Measurements from ENCODE around the gene PAGR1.
A peak's percentile ranks its signal among the peaks of the same experiment; 100 is the strongest.
"Not testable (repeated sequence)": the region's sequence is repeated elsewhere in the genome, so short reads cannot be mapped to it uniquely, and the experiment has no call there.

The PAGR1 gene

DNA sequence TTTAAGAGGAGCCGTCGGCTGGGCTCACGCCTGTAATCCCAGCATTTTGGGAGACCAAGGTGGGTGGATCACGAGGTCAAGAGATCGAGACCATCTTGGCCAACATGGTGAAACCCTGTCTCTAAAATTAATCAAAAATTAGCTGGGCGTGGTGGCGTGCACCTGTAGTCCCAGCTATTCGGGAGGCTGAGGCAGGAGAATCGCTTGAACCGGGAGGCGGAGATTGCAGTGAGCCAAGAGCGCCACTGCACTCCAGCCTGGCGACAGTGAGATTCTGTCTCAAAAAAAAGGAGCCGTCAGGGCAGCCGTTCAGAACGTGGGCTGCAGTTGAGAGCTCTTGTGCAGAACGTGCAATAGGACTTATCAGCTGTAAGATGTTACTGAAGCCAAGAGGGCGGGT, 22.8 kb upstream of the PAGR1 start:
- DNase-seq = not testable (repeated sequence)

DNA sequence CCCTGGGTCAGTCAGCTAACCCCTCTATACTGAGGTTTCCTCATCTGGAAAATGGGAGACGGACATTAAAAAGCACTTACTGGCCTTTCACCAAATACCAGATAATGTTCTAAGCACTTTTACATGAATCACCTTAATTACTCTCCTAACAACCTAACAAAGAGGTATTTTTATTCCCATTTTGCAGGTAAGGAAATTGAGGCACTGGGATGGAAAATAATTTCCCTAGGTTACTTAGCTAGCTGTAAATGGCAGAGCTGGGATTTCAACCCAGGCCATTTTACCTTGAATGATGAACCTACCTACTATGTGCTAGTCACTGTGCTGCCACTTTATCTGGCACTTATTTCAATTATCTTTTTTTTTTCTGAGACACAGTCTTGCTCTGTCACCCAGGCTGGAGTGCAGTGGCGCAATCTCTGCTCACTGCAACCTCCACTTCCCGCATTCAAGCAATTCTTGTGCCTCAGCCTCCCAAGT, 21.7 kb upstream of the PAGR1 start:
- no peak for DNase-seq

DNA sequence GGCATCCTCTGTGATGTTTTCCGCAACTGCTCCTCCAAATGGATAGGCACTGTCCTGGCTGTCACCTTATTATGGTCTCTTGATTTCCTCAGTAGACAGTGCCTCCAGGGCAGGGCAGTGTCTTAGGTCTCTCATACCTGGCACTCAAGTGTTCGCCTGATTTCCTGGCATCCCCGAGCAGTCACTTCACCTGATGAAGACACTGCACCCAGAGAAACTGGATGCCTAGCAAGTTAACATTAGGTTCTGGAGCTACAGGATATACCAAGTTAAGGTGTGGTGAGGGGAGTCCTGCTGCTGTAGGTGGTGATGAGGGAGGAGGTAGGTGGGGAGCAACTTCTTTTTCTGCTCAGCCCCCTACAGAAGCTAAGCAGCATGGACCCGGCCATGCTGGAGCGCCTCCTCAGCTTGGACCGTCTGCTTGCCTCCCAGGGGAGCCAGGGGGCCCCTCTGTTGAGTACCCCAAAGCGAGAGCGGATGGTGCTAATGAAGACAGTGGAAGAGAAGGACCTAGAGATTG, 13.5 kb upstream of the PAGR1 start:
- DNase-seq = no peak

DNA sequence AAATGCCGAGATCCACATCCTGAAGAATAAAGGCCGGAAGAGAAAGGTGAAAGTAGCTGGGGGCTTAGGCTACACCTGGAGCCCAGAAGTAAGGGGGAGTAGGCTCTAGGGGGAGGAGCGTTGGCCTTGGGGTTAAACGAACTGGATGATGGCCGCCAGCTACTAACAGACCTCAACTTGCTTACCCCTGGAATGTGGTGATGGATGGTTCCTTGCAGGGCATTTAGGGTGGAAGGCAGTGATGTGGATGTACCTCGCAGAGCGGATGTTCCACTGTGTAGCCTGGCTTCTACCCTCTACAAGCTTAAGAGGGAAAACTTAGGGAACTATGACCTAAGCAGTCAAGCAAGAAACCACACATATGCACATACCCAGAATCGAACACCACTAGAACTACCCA, 11.9 kb upstream of the PAGR1 start:
- no peak for DNase-seq

DNA sequence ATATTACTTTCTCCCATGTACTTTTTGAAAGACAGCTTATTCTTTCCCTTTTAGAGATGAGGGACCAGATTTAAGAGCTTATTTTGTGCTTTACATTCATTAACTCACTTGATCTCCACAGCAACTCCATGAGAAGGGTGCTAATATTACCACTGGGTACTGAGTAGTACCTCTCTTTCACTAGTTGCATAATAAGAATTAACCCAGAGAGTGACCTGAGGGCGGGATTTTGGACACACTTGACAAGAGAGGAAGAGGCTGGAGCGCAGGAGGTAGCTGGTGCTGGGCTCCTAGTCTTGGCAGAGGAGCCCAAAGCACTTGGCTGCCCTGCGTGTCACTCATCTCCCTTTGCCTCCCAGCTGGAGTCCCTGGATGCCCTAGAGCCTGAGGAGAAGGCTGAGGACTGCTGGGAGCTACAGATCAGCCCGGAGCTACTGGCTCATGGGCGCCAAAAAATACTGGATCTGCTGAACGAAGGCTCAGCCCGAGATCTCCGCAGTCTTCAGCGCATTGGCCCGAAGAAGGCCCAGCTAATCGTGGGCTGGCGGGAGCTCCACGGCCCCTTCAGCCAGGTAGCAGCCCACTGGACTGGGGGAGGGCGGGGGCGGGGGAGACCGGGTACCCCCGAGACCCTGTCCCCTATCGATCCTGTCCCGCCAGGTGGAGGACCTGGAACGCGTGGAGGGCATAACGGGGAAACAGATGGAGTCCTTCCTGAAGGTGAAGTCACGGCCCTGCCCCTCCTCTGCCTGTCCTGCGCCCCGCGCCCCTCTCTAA, 11.3 kb upstream of the PAGR1 start:
- no peak for DNase-seq

DNA sequence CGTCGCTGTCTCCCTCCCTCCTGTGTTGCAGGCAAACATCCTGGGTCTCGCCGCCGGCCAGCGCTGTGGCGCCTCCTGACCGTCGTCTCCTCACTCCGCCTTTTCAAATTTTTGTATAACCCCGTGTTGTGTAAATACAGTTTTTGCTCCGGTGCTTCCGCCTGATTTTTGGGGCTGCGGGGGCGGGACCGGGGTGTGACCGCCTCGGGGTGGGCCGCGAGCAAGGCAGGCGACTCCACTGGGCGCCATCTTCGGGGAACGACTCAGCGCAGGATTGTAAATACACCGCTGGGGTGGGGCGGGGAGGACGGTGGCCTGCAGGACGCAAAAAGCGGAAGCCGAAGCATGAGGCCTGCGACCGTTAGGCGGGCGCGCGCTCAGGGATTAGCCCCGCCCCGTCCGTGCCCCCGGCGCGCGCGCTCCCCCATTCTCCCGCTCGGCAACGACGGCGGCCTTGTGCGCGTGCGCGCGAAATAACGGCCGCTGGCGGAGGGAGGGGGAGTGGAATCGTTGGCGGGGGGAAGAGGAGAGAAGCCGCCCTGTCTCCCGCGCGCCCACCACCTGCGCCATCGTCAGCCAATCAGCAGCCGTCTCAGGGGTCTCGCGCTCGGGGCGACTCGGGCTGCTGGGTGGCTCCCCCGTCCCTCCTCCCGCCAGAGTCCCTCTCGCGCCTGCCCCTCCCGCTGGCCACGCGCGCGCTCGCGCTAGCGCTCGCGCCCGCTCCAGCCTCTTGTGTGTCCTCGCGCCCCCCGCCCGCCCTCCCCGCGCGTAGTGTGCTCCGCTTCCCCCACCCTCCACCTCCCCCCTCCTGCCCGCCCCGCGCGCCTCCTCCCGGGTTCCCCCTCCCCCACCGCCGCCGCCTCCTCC, 10.5 kb upstream of the PAGR1 start:
- peak; percentile 79 for DNase-seq

DNA sequence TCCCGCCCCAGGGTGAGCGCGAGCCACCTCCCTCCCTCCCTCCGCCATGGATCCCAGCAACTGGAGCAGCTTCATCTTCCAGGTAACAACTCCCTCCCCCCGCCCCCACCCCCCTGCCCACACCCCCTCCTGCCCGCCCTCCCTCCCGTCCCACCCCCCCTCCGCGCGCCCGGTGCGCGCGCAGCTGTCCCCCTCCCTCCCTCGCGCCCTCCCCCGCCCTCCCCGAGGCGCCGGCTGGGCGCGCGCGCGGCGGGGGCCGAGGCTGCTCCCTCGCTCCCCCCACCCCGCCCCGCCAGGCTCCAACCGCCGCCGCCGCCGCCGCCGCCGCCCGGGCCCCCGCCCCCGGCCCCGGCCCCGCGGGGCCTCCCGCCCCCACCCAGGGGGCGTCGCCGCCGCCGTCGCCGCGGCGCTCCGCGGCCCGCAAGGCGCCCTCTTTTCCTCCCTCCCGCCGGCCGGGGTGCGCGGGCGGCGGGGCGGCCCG, 9.8 kb upstream of the PAGR1 start, which contains the start of gene MAZ:
Gene MAZ (plus strand): TSS at position 431 of the 481 bp plus-strand sequence. CDS start 173 bp downstream, outside the sequence.
- peak; percentile 79 for DNase-seq

DNA sequence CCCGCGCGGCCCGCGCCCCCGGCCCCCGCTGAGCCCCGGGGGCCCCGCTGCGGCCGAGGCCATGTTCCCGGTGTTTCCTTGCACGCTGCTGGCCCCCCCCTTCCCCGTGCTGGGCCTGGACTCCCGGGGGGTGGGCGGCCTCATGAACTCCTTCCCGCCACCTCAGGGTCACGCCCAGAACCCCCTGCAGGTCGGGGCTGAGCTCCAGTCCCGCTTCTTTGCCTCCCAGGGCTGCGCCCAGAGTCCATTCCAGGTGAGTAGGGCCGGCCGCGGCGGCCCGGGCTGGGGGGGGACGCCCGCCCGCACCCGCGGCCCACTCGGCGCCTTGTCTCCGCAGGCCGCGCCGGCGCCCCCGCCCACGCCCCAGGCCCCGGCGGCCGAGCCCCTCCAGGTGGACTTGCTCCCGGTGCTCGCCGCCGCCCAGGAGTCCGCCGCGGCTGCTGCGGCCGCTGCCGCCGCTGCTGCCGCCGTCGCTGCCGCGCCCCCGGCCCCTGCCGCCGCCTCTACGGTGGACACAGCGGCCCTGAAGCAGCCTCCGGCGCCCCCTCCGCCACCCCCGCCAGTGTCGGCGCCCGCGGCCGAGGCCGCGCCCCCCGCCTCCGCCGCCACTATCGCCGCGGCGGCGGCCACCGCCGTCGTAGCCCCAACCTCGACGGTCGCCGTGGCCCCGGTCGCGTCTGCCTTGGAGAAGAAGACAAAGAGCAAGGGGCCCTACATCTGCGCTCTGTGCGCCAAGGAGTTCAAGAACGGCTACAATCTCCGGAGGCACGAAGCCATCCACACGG, 9.1 kb upstream of the PAGR1 start:
- peak; percentile 35 for DNase-seq

DNA sequence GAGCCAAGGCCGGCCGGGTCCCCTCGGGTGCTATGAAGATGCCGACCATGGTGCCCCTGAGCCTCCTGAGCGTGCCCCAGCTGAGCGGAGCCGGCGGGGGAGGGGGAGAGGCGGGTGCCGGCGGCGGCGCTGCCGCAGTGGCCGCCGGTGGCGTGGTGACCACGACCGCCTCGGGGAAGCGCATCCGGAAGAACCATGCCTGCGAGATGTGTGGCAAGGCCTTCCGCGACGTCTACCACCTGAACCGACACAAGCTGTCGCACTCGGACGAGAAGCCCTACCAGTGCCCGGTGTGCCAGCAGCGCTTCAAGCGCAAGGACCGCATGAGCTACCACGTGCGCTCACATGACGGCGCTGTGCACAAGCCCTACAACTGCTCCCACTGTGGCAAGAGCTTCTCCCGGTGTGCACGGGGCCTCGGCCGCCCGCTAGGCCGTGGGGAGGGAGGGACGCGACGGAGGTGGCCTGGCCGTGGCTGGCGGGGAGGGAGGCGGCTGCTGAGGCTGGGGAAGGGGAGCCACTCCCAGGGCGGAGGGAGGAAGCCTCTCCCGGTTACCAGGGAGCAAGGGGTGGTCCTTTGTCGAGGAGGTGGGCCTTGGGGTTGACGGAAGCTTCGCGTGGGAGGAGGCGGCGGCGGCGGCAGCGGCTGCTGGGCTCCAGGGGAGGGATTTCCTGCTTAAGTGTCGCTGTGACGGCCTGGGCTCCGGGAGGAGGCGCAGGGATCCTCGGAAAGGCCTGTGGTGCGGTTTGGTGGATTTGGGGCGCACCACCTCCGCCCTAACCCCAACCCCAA, 8.3 kb upstream of the PAGR1 start:
- DNase-seq = no peak

DNA sequence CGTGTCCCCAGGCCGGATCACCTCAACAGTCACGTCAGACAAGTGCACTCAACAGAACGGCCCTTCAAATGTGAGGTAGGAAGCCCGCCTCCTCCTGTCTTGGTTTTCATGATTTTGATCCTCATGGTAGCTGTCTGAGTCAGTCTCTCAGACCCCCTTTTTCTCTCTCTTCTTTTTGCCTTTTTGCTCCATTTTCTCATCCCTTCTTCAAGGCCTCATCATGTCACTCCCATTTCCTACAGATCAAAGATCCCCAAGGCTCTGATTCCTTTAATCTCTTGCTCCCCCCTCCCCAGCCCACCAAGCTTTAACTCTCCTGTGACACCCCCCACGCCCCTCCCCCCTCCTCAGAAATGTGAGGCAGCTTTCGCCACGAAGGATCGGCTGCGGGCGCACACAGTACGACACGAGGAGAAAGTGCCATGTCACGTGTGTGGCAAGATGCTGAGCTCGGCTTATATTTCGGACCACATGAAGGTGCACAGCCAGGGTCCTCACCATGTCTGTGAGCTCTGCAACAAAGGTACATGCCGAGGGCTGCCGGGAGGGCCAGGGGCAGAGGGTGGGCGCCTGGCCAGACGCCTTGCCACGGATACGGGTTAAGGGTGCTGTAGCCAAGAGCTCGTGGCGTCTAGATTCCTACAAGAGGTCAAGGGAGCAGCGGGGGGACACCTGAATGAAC, 7.6 kb upstream of the PAGR1 start:
- DNase-seq = no peak

DNA sequence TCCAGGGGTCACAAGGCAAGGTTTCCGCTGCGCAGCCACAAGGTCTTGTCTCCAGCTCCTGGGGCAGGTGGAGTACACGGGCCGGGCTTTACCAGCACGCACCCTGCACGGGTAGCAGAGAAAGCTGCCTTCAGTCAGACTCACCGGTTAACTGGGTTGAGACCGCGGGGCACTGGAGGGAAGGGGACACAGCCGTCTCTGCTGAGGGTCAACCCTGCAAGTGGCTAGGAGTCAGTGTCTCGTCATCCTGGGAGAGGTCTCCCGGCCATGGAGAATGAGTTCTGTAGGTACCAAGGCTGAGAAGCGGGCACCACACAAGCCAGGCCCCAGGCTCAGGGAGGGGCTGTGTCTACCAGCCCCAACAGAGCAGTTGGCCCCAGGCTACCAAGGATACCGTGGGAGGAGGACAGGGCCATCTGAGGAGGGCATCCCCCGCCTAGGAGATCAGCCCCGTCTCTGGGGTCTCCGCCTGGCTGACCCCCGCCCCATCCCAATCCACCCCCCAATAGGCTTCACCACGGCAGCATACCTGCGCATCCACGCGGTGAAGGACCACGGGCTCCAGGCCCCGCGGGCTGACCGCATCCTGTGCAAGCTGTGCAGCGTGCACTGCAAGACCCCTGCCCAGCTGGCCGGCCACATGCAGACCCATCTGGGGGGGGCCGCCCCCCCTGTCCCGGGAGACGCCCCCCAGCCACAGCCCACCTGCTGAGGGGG, 6.8 kb upstream of the PAGR1 start:
- no peak for DNase-seq

DNA sequence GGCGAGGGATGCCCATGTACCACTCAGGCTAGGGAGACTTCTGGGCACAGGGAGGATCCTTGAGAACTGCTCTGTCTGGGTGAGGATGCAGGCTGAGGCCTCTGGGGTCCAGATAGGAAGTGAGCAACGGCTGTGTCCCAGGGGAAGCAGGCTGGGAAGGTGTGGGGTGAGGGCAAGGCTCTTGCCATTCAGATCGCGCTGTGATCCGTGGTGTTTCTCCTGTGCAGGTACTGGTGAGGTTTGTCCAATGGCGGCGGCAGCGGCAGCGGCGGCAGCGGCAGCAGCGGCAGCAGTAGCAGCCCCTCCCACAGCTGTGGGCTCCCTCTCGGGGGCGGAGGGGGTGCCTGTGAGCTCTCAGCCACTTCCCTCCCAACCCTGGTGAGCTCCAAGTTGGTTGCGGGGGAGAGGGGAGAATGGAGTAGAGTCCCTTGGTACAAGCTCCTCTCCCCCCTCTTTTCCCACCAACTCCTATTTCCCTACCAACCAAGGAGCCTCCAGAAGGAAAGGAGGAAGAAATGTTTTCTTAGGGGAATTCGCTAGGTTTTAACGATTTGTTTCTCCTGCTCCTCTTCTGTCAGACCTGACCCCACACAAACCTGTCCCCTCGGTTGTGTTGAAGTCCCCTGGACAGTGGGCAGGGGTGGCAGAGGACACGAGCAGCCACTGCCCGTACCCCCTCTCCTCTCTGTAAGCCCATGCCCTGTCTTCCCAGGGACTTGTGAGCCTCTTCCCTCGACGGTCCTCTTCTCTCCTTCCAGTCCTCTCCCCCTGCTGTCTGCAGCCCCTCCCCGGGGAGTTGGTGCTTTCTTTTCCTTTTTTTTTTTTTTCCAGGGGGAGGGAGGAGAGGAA, 5.9 kb upstream of the PAGR1 start:
- no peak for DNase-seq

DNA sequence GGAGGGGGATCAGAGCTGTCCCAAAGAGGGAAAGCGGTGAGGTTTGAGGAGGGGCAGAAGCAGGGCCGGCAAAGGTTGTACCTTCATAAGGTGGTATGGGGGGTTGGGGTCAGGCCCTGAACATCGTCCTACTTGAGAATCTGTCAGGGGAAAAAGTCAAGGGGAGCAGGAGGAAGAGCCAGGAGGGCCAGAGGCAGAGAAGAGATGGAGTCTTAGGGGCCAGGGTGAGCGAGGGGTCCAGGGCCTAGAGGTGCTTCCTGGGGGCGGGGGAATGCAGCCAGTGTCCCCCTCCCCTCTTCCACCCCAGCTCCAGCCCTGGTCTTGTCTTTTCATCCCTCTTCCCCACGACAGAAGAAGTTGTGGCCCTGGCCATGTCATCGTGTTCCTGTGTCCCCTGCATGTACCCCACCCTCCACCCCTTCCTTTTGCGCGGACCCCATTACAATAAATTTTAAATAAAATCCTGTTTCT, 5.2 kb upstream of the PAGR1 start:
- no peak for DNase-seq

DNA sequence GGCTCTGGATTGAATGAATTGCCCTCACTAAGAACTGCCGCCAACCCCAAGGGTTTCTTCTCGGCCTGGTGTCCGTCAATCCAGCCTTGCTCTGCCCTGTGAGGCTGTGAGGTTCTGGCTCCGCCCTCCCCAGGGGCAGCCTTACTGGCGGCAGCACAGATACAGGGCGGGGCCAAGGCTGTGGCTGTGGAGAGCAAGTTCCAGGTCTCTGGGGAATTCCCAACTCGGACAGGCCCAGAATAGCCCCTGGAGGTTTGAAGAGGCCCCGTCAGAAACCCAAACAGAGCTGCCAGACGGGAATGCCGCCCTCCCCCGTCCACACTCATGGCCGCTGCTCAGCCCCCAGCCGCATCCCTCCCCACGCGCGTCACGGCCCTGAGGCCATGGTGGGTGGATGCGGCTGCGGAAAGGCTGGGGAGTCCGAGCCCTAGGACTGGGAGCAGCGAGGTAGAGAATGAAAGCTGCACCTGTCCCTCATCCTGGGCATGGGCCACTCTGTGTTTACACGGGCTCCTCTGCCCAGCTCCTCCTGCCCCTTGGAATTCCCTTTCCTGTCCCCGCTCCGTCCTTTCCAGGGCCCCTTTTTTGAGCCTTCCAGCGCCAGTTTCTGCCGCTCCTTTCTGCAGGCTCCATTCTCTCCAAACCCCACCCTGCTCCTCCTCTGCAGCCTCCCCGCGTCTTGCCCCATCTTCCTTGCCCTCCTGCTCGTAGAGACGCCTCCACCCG, 4.6 kb upstream of the PAGR1 start:
- DNase-seq = peak; percentile 45

DNA sequence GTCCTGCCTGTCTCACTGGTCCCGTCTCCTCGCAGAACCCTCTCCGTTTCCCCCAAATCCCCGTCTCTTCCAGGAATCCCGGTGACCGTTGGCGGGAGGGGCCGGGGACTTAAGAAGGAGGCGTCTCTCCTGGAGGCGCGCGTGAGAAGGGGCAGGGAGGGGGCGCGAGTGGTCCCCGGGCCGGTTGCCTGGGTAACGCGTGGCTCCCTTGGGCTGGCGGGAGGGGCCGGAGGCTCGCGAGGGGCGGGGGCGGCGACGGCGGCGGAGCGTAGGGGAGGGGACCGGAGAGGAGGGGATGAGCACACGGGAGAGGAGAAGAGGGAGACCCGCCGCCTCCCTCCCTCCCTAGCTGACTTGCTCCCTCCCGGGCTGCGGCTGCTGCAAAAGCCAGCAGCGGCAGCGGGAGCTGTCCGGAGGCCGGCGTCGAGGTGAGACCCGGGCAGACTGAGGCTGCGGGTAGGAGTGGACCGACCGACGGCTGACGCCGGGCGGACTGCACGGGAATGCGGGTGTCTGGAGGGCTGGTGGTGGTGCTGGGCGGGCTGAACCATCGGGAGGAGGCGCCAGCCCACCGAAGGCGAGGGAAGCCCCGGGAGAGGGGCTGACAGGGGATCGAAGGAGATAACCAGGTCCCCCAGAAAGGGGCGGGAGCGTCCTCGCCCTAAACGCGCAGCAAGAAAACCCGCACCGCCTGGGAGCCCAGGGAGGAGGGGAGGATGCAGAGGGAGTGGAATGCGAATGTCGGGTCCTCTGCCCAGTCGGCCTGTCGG, 3.9 kb upstream of the PAGR1 start, which contains the start of gene PRRT2:
Gene PRRT2 (plus strand): TSS at position 298 of the 770 bp plus-strand sequence. CDS start 862 bp downstream, outside the sequence.
- DNase-seq = peak; percentile 17

DNA sequence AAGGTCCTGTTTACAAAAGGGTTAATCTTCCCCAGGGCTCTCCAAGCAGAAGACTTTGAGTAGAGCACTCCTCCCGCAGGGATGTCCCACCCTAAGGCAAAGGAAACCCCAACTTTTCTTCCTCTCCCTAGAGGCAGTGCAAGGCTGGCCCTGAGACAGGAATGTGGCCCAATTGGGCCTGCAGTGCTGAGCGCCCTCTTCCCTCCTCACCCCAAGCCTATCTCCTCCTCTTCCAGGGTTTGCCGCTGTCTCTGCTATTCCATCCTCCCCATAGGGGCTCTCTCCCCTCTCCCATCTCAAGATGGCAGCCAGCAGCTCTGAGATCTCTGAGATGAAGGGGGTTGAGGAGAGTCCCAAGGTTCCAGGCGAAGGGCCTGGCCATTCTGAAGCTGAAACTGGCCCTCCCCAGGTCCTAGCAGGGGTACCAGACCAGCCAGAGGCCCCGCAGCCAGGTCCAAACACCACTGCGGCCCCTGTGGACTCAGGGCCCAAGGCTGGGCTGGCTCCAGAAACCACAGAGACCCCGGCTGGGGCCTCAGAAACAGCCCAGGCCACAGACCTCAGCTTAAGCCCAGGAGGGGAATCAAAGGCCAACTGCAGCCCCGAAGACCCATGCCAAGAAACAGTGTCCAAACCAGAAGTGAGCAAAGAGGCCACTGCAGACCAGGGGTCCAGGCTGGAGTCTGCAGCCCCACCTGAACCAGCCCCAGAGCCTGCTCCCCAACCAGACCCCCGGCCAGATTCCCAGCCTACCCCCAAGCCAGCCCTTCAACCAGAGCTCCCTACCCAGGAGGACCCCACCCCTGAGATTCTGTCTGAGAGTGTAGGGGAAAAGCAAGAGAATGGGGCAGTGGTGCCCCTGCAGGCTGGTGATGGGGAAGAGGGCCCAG, 3.0 kb upstream of the PAGR1 start:
- no peak for DNase-seq

Measured in NCI-H1417 treated with DMSO at 0.1 percent for 48 hours (cell line).